Stimulated activated CD4-positive, alpha-beta T cell treated with anti-CD3 and anti-CD28 coated beads, Interleukin-12 subunit alpha, Interleukin-12 subunit beta, amount 100 ng/mL, for 48 hours (primary cell): ENCODE measurements around the gene PHACTR1.

Experiments
- DNase-seq, 3 donors: peaks; one replicate each; pipeline ENCODE4 v3.0.0-alpha.2; 2020; ENCODE audit warnings: low read depth in 2 of 3, low spot score in 1 of 3

PHACTR1 gene

DNA sequence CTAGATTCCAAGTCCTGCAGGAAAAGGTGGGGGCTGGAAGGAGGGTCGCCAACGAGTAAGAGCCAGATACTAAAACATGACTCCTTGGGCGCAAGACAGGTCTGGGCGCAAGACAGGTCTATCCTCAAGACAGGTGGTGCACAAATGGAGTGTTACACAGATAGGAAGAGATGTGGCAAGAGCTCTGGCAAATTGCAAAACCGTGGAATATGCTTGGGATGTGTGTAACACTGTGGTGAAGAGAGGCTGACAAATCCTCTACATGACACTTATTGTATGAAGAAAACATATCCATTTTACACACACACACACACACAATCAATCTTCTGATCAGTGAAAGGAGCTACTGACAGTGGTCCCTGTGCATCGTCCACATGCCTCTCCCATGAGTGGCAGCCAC, 534.1 kb downstream of the PHACTR1 start:
- no peak for DNase-seq

DNA sequence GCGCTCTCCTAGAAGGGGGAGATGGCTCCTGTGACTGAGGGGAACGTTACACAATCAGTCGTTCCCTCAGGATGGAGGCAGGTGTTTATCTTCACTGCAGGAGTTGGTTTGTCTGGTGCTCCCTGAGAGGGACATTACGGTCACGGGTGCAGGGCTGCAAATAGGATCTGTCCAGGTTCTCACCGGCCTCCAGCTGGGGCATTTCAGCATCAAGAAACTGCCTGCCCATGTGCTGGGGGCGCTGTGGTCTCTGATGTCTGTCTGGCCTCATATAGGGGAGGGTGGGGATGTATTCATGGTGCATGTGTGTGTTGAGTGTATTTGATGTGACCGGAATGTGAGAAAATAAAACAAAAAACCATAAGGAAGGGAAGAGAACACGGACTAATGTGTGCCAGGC, 534.7 kb downstream of the PHACTR1 start:
- no peak for DNase-seq

DNA sequence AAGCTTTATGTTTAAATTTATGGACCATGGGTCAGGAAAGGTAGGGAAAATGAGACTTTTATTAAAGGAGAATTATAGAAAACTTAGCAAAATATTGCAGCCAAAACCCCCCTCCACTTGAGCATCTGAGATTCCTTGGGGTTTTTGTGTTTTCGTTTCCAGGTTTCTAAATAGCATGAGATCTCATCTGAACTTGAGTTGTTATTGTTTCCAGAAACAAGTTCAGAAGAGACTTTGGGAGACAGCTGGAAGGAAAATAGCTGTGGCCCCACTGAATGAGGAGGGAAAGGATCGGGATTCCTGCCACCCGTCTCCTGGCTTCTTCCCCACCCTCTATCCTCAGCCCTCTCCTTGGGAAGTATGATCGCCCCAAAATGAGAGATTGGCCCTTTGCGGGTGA, 536.2 kb downstream of the PHACTR1 start:
- DNase-seq = no peak

DNA sequence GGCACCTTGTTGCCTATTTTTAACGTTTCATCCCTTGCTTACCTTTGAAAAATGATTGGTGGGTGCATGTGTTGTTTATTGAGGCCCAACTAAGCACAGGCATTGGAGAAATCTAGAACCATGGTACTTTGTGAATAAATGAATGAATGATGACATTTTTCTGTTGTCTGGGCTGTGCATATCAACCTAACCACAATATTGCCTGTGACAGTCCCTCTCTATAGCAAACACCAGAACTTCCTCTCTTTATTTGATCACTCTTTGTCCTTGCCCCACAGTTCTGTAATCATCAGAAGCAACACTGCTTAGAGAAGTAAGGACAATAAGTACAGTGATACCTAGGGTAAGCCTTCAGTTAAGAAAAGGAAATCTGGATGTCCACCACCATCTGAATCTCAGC, 536.7 kb downstream of the PHACTR1 start:
- DNase-seq = no peak

DNA sequence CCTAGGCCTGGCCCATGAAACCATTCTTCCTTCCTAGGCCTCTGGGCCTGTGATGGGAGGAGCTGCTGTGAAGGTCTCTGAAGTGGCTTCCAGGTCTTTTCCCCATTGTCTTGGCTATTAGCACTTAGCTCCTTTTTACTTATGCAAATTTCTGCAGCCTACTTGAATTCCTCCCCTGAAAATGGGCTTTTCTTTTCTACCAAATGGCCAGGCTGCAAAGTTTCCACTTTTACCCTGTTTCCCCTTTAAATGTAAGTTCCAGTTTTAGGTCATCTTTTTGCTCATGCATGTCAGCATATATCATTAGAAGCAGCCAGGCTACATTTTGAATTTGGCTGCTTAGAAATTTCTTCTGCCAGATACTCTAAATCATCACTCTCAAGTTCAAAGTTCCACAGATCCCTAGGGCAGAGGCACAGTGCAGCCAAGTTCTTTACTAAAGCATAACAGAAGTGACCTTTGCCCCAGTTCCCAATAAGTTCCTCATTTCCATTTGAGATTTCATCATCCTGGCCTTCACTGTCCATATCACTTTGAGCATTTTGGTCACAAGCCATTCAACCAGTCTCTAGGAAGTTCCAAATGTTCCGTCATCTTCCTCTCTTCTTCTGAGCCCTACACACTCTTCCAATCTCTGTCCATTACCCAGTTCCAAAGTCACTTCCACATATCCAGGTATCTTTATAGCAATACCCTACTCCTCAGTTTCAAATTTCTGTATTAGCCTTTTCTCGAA, 539.9 kb downstream of the PHACTR1 start:
- no peak for DNase-seq

DNA sequence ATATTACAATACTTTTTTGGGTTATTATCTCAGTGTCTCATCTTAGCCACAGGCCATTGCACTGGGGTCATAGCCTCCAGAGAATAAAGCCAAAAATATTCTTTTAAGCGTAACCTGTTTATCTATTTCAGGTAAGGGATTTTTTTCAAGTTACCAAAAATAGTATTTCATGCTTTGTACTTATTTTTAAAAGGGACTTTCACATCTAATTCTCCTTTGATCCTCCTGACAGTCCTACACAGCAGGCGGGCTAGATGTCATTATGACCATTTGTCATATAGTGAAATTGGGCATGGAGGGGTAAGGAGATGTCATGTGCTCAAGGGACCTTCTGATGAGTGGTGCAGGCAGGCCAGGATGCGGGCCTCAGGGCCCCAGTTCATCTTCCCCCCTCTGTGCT, 542.8 kb downstream of the PHACTR1 start:
- DNase-seq = no peak

DNA sequence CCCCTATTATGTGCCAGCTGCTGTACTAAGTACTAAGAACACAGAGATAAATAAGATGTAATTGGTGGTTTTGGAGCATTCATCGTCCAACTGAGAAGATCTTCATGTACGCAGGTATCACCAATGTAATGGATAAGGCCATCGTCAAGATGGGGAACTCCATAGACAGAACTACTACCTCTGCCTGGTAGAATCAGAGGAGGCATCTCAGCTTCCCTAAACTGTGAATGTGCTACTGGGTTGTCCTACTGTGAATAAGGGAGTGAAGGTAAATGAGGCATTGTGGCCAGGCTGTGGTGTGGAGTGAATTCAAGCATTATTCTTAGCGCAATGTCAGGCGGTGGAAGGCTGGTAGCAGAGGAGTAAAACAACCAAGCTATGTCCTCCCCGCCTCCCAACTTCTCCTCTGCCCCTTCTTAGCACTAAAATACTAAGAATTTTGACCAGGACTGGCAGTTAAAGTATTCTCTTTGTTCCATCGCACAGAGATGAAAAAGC, 543.6 kb downstream of the PHACTR1 start:
- no peak for DNase-seq

DNA sequence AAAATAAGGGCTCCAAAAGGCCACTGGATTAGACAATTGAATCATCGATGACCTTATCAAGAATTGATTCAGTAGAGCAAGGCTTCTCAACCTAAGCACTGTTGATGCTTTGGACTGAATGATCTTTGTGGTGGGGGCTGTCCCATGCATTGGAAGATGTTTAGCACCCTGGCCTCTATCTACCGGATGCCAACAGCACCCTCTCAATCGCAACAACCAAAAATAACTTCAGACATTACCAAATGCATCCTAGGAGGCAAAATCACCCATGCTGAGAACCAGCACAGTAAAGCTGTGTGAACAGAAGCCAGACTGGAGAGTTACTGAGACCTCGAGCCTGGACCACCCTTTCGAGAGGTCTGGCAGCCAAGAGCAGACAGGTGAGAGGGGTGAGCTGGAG, 544.3 kb downstream of the PHACTR1 start:
- DNase-seq = no peak

DNA sequence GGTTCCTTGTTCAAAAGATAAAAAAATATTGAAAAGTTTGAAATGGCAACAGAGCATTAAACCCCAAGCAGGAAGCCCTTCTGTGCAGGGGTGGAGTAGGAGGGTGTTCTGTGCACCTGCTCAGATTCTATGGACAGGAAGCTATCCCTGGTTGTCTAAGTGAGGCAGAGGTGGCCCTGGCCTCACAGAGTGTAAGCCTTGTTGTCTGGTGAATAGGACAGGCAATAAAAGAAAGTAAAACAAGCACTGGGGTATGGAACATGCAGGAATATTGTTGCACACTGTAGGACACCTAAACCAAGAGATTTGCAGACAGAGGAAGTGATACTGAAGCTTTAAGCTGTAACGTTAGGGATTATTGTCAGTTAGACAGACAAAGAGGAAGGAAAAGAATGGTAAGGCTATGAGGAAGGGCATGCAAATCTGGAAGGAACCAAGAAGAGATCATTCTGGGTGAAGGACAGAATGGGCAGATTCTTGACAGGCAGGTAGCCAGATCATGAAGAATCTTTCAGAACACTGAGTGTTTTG, 545.0 kb downstream of the PHACTR1 start:
- no peak for DNase-seq

DNA sequence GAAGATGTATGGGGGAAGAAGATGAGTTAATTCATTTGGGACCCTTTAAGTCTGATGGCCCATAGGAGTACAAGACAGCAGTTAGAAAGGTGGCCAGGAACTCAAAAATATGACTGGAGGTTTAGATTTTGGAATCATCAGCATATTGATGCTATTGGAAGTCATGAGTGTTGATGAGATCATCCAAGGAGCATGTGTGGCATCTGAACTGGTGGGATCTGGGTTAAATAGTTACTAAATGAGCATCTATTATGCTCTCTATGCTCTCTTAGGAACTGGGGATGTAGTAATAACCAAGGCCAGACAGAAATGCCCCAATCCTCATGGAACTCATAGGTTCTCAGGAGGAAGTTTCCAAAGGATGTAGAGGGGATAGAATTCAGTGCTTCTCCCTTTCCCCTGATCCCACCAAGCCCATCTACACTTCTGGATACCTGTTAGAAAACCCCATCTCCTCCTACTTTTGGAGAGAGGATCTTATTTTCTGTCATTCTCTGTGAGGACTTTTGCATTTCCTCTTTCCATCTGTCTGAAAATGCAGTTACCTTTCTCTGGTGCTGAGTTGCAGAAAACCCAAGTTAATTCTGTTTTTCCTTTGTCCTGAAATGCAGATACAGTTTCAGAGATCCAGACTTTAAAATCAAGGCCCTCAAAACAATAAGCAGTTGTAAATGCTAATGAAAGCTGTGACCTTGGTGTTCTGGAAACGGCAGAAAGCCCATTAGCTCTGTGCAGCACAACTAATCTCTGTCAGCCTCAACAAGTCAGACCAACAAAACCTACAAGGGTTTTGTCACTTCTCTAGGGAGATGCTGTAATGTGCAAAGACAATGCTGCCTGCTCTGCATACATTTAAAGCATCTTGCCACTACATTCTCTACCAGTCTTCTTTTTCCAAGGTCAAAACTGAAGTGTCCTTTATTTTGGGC, 546.0 kb downstream of the PHACTR1 start:
- no peak for DNase-seq

DNA sequence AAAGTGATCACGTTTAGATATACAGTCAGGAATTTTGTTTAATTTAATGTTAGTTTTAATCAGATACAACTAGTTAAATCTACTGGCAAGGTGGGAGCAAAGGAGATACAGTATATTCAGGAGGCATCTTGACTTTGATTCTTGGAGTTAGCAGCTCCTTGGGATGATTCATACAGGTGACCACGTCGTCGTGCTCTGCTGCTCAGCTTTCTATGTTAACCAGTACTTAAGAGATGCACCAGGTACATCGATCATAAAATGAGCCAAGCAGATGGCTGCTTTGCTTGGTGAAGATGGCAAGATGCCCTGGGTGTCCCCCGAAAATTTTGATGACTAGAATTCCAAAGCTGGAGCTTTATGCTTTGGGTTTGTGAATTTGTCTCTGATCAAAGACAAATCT, 547.1 kb downstream of the PHACTR1 start:
- no peak for DNase-seq

DNA sequence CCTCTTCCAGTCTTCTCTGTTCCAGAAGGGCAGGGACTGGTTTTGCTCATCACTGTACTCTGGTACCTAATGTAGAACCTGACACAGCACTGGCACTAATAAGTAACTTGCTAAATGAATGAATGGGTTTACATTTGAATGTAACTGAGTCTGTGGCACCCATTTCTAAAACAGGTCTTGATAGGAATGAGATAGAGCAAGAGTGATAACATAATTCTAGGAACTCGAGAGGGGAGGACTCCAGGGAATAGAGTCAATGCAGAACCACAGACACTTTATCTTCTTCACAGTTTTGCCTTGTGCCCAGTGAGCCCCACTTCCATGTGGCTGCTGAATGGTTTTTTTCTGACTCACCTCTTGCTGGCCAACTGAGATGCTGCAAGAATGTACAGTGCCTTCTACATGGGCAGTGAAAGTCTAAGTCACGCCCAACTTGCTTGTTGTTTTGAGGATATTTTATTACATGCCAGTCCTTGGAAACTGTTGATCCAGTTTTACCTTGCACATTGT, 550.6 kb downstream of the PHACTR1 start:
- DNase-seq = no peak

DNA sequence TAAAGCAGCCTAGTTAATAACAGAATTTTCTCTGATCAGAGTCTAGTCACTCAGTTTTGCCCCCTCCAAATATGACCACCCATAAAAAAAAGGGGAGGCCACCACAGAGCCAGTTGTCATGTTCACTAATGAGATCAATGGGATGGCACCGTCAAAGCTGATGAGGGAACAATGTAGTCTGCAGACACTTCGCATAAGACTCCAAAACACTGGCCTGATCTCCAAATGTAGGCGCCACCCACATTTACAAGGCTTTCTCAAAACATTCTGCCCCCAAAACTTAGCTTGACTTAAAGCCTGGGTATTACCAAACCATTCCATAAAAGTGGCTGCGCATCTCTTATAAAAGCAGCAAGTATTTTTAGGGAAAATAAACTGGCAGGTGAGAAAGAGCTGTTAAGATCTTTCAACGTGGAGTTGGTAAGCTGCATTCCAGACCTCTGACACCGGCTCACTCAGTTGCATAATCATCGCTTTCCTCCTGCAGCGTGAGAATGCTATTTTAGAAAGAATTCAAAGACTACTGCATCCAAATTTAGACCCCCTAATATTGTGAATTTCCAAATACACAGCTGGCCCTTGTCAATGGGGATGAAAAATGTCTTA, 552.4 kb downstream of the PHACTR1 start:
- no peak for DNase-seq

DNA sequence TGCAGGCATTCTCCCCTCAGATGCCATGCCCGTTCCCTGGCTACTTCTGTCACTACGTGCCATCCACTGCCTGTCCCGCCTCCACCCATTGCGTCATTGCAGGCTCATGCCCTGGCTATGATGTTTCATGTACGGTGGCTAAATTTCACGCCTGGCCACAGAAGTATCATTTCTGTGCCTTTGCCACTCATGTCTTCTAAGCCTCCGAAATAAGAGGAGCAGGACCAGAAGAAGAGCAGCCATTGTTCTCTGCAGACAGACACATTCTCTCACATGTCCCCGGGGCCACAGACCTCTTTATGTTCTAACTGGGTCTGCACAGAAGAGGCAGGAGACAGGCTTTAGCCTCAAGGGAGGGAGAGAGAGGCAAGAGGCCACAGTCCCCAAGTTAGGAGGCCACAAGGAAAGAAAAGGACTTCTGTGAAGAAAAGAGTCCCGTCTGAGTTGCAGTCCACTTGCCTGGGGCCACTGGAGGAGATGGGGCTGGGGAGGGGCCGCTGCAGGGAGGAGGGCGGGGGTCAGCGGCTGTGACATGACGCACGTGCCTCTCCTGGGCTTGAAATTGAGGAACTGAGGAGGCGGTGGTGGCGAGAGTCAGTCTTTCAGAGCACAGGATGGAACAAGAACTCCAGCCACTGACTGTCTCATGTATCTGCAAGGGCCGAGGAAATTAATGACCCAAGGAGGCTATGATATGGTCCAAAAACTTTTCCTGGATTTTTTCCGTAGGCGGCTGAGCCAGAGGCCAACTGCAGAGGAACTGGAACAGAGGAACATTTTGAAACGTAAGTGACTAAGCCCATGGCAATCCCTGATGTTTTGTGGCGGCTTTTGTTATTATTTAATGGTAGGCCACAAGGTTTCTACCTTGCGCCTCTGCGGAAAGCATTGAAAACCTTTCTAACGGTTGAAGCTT, 555.8 kb downstream of the PHACTR1 start:
- no peak for DNase-seq

DNA sequence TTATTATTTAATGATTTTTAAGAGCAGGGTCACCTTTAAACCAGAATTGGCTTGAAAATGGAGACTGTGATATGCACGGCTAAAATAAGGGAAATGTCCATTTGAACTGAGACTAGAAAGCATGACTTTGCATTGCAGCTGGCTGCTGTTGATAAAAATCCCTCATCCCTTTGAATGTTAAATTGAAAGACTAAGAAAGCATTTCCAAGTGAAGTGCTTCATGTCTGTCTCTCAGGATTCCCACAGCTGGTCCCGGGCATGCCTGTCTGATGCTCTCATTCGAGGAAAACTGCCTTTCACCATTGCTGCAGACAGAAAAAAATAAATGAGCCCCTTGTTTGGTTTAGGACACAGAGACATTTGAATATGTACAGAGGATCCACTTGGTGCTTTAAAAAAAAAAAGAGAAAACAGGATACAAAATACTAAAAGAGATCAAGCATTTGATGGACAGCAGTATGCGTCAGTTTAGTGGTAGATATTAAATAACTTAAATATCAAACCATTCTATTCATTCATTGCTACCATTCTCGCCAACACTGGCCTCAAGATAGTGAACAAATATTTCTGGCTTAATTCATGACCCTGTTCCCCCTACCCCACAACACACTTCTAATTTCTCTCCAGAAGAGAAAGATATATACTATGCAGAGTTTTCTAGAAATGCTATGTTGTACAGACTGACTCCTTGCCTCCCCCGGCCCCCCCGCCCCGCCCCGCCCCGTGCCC, 556.8 kb downstream of the PHACTR1 start:
- DNase-seq = no peak

DNA sequence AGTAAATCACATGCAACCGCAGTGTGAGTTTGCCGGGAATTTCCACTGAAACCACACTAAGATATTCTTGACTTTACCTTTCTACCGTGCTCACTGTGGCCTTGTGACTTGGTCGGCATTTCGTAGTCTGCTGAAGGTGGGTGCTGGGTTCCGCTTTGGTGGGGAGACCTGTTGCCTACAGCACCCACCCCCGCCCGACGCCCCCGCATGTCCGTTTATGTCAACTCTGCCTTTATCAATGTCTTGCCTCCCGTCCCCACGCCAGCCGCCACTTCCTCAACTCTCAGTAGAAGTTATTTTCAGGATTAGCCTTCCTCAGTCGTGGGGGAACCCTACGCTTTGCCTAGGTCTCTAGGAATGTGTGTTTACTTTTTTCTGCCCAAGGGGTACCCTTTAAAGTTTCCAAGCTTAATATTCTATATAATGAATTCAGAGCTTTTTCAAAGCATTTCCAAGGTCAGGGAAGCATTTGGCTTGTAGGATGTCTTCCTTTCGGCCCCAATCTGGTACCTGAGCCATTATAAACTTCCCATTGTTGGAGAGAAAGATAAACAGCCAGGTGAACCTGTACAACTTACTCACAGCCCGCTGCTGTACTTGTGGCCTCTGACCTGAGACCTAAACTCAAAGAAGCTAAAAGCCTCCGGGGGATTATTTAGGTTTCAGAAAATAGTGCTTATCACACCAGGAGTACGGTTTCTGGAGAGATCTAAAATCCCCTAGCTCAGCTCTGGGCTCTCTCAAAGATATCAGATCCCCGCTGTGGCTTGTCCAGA, 557.6 kb downstream of the PHACTR1 start:
- DNase-seq = peak; percentile 25 to 37 (median 25)

DNA sequence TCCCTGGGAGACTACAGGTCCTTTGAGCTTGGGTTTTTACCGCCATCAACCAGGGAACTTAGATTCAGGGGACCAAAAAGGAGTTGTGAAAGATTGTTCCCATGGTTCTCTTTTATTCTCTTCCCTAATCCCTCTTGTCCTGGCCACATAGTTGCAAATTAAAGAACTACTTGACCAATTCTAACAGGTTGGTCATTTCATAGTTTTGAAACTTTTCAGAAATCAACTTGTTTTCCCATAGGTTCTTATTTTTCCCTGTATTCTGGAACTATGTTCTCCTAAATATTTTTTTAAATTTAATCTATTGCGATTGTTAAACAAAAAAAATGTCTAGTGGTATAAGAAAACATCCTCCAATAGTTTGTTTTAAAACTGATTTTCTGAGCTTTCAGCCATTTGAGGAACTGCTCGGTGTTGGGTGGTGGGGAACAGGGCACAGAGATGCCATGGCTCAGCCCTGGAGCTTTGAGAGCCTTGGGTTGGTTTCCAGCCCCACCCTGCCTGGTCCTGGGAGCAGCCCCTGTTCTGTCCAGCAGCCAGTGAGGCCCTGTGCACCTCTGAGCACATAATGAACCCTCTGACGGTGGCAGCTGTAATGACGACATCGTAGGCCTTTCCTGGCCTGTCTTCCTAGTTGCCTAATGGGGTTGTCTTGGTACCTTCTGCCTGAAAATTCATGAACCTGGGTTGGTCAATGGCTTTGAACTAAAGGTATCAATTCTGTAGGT, 558.3 kb downstream of the PHACTR1 start:
- DNase-seq = no peak

DNA sequence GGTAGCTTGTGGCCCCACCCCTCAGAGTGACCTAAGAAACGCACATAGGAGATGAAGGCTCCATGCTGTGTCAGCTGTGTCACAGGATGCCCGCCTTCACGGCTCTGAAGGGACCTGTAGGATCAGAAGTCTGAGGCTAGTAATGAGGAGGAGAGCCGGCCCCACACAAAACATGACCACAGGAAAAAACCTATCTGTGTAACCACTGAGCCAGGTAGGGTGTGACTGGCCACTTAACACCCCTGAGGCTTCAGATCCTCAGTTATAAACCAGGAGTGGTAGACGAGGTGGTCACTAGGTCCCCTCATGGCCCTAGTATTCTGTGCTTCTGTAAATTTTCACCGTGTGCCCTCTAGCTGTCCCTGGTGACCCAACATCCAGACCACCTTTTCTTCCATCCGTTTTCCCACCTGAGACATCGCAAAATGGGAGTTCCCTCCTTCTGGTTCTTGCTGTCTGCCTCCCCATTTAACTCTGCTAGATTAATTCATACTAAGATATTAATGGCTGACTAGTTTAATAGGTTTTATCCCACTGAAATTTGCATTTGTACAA, 558.9 kb downstream of the PHACTR1 start:
- DNase-seq = no peak
